Stimulated activated naive CD4-positive, alpha-beta T cell treated with Interleukin-2 at 50 U/mL for 16 hours (primary cell): ENCODE results near the gene WDR5B.
"Not testable (repeated sequence)": the region's sequence is repeated elsewhere in the genome, so short reads cannot be mapped to it uniquely, and the experiment has no call there.

Experiments
- DNase-seq: peaks from one replicate; lab custom pipeline; 2025; lab: John Stamatoyannopoulos, UW

The WDR5B gene

GRCh38 chr3:122415762-122416654 is at the start of gene WDR5B:
TSS of gene WDR5B (minus strand) at chr3:122416062. CDS start at chr3:122415528, 534 bp downstream.
- DNase-seq, result no peak

DNA sequence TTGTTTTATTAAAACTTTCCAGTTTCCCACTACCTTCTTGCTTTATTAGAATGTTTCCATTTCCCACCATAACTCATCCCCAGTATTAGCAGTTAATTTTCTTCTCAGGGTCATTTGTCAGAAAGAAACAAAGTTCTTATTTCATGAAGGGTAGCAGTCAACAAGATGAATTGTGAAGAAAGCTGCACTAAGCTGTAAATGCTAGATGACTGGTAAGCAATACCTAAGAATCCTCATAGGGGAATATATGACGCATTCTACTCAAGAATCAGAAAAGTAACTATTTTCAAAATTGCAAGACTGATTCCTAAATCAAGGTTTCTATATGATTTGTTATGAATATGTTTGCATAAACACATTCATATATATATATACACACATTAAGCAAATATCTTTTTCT is 48.8 kb upstream of the WDR5B start:
- DNase-seq, result no peak

DNA sequence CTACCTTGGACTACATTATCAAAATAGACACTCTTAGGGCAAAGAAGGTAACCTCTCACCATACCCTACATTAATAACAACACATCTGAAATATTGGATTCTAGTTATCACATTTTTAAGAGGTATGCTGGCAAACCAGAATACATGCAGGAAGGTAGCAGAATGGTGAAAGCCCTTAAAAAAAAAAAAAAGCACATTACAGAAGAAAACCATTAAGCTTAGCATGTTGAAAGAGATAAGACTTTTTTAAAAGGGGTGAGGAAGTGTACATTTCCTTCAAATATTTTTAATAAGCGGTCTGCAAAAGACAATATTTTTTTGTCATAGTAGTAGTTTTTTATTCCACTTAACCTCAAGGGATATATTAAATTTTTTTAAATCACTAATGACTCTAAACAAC is 46.5 kb upstream of the WDR5B start:
- no peak for DNase-seq

DNA sequence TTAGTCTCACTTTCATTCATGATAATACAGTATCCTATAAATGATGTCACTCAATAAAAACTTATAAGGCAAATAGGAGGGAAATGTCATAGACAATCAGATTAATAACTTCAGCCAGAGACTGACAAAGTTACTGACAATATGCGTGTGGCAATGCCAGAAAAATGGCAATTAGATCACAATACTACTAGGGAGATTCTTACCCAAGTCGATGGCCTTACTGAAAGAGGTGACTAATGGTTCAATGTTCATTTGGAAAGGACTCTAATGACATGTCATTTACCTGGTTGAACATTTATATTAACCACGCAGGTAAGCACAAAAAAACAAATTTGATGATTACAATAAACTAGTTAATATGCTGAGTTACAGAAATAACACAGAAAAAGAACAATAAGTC is 45.9 kb upstream of the WDR5B start:
- no peak for DNase-seq

GRCh38 chr3:122458992-122459391 is 43.1 kb upstream of the WDR5B start:
- DNase-seq, result no peak

DNA sequence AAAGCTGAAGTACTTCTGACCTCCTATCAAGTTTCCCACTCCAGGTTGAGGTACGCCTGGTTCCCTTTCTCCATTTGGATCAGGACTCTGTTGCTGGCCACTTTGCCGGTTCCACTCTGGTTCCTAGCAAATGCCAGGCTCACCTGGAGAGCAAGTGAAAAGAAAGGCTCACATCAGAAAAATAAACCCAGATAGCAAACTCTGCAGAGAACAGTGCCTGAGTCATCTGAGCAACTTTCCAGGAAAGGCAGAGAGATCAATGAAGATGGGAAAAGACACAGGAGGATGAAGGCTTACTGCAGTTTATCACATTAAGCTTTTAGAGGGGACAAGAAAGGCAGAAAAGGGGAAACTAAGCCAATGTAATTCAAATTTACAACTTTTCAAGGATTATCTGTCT is 41.8 kb upstream of the WDR5B start:
- no peak for DNase-seq

DNA sequence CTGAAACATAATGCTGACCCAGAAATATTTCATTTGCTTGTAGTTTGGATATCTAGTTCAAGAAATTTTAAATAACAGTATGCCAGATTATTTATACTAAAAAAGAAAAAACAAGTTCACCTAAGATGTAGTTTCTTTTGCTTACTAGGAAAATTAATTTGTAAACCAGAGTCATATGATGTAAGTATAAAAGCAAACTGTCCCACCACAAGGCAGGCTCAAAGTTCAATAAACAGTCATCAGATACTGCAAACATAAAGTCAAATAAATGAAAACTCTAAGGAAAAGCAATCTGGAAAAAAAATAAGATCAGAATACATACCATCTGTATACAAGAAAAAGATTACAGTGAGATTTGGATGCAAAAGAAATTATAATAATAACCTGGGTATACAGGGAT is 40.2 kb upstream of the WDR5B start:
- DNase-seq, result no peak

DNA sequence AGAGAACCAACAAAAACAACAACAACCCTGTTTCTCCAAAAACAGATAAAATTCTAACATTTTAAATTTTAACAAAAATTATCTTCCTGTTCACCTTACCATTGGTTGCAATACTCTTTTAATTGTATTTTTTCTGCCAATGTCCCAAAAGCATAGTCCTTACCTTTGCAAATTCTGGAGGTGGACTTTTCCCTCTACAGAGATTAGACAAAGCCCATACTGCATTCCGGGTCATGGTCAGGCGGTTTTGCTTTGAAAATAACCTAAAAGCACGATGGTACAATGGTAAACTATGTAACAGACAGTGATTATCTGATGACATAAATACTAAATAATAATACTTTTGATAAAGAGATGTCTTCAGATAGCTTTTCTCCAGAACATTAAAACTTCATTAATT is 35.5 kb upstream of the WDR5B start:
- no peak for DNase-seq

DNA sequence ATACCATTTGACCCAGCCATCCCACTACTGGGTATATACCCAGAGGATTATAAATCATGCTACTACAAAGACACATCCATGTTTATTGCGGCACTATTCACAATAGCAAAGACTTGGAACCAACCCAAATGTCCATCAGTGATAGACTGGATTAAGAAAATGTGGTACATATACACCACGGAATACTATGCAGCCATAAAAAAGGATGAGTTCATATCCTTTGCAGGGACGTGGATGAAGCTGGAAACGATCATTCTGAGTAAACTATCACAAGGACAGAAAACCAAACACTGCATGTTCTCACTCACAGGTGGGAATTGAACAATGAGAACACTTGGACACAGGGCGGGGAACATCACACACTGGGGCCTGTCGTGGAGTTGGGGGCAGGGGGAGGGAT is 32.4 kb upstream of the WDR5B start:
- DNase-seq, result not testable (repeated sequence)

- not testable (repeated sequence) for DNase-seq
Measured at GRCh38 chr3:122444491-122444887, 28.6 kb upstream of the WDR5B start.

DNA sequence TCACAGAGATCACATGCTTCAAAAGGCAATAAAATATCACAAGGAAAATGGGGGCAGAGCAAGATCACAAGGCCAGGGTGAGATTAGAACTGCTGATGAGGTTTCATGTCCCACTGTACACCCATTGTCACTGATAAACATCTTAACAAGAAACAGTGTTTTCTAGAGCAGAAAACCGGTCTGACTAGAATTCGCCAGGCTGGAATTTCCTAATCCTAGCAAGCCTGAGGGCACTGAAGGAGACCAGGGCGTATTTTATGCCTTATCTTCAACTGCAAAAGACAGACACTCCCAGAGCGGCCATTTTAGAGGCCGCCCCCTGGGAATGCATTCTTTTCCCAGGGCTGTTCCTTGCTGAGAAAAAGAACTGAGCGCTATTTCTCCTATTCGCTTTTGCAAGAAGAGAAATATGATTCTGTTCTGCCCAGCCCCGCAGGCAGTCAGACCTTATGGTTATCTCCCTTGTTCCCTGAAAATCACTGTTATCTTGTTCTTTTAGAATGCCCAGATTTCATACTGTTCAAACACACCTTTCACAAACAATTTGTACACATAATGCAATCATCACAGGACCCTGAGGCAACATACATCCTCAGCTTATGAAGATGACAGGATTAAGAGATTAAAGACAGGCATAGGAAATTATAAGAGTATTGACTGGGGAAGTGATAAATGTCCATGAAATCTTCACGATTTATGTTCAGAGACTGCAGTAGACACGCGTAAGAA is 28.1 kb upstream of the WDR5B start:
- DNase-seq, result not testable (repeated sequence)

GRCh38 chr3:122443090-122443489 is 27.2 kb upstream of the WDR5B start:
- no peak for DNase-seq

- no peak for DNase-seq
Measured at GRCh38 chr3:122435950-122436349, 20.1 kb upstream of the WDR5B start.

- DNase-seq, result no peak
Measured at GRCh38 chr3:122430371-122430770, 14.5 kb upstream of the WDR5B start.

DNA sequence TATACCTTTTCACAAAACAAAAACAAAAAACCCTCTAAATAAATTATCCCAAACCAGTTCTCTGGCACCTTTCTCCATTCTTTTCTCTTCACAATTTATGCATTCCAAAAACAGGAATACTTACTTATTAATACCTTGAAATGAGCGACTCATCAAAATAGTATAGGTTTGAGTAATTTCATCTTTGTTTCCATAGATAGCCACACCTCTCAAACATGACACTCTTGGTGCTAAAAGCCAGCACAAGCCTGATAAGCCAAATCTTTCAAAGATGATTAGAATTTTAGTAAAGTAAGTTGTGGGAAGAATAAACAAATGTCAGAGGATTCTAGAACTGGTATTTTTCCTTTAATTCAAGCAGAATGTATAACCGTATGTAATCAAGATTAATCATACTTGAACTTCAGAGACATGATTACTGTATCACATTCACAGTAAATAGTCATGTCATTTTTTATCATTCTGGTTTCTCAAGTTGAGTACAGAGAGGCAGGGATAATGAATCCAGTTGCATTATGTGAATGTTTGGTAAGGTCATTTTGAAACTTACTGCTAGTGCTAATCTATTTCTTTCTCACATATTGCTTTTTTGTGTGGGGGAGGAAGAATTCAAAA is 12.1 kb upstream of the WDR5B start:
- no peak for DNase-seq

DNA sequence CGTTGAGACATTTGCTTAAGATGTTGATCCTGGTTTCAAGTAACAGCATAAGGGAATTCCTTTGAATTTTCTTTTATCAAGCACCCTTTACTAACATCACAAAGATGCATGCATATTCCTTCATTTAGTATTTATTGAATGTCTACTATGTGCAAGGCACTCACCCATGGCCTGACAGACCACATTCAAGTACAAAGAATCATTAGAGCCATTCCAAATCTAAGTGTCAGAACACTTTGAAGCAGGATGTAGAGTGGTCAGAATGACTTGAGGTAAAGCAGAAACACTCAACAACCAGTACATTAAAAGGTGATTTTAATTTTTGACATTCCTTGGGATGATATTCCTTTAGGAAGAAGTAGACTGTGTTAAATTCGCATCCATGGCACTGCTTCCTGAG is 6.0 kb upstream of the WDR5B start:
- DNase-seq, result no peak

DNA sequence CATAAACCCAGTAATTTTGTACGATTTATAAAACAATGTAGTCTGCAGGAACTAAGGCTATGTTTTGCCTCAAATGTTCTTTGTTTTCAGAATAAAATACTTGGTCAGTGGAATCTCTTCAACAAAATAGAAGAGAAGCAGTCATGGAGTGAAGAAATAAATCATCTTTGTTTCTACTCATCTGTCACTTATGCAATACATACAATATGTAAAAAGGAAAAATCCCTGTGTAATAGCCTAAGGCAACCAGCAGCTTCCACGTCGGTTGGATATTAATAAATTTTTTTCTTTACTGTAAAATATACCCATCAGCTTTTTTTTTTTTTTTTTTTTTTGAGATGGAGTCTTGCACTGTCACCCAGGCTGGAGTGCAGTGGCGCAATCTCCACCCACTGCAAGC is 5.2 kb upstream of the WDR5B start:
- DNase-seq, result no peak

DNA sequence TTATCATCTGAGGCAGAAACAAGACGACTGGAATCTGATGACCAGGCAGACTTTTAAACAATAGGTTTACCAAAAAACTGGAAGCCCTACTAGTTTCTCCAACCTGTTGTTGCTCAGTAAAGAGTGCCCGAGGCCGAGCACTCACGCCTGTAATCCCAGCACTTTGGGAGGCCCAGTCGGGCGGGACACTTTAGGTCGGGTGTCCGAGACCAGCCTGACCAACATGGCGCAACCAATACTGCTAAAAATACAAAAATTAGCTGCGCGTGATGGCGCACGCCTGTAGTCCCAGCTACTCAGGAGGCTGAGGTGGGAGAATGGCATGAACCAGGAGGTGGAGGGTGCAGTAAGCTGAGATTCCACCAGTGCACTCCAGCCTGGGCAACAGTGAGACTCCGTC is 1.1 kb upstream of the WDR5B start:
- DNase-seq, result no peak

DNA sequence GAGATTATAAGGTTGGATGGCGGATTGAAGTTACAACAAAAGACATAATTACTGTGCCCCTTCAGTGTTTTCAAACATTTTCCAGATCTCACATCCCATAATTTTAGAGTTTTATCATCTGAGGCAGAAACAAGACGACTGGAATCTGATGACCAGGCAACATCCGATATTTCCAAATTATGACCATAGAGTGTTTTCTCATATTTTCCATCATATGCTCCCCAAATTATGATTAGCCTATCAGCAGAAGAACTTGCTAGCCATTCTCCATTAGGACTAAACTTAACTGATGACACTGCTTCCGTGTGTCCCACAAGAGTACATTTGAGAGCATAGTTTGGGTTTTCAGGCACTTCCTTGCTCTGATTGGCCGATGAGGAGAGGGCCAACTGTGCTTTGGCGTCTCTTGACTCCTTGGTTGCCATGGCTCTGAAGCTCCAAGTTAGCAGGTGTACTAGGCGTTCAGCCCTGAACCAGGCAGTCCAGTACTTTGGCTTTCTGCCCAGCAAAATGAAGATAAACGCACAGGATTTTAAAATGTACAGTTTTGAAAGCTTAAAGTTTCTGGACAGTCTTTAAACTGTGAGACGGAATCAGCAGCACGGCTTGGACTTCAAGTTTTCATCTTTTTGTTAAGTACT is 638 bp downstream of the WDR5B start:
- DNase-seq, result no peak

DNA sequence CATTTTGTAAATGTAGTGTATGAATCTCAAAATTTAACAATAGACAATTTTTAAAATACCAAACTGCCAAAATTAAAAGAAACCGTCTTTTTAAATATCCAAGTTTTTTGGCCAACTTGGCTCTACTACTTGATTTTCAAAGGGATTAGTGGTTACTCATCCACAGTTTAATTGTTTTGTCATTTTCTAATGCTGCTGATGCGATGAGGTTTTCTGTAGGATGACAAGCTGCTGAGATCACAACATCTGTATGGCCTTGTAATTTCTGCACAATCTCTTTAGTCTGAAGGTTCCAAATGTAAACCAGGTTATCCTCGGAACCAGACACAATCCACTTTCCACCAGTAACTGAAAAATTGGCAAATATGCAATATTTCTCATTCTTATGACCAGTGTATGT is 1.5 kb downstream of the WDR5B start:
- no peak for DNase-seq

- DNase-seq, result no peak
Measured at GRCh38 chr3:122410639-122411038, 5.2 kb downstream of the WDR5B start.

DNA sequence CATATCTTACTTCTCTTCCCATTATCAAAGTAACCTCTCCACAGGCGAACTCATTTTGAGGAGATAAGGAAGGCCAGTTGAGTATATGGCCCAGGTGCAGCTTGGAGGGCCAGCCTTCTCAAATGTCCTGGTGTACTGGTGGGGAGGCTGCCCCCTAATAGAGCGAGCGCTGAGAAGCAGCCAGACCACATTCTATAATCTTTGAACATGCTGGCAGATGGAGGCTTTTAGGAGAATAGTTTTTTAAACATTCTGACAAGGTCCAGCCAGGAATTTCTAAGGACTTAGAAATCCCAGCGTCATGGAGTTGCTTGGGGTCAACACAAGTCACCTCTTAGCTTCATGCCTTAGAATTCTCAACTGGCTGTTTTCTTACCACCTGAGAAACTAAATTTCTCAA is 5.8 kb downstream of the WDR5B start:
- DNase-seq, result no peak
